ENCODE results near the gene LHFPL6.

The LHFPL6 gene

GRCh38 chr13:39335721-39336120 lies 267.3 kb downstream of the LHFPL6 start:
- DNase-seq, result no peak

- DNase-seq, result no peak
Measured at GRCh38 chr13:39330504-39330903, 272.5 kb downstream of the LHFPL6 start.

GRCh38 chr13:39329182-39329639 lies 273.8 kb downstream of the LHFPL6 start:
- DNase-seq, result no peak

GRCh38 chr13:39327172-39327479 lies 275.9 kb downstream of the LHFPL6 start:
- DNase-seq, result no peak

- no peak for DNase-seq
Measured at GRCh38 chr13:39326469-39327171, 276.4 kb downstream of the LHFPL6 start.

GRCh38 chr13:39324806-39325311 lies 278.1 kb downstream of the LHFPL6 start:
- no peak for DNase-seq

- no peak for DNase-seq
Measured at GRCh38 chr13:39322836-39323585, 280.0 kb downstream of the LHFPL6 start.

- no peak for DNase-seq
Measured at GRCh38 chr13:39321574-39321973, 281.4 kb downstream of the LHFPL6 start.

GRCh38 chr13:39318161-39318560 lies 284.8 kb downstream of the LHFPL6 start:
- no peak for DNase-seq

GRCh38 chr13:39317291-39317690 lies 285.7 kb downstream of the LHFPL6 start:
- DNase-seq, result no peak

- DNase-seq, result no peak
Measured at GRCh38 chr13:39315796-39316195, 287.2 kb downstream of the LHFPL6 start.

GRCh38 chr13:39313721-39314120 lies 289.3 kb downstream of the LHFPL6 start:
- DNase-seq, result no peak

- DNase-seq, result no peak
Measured at GRCh38 chr13:39312596-39312995, 290.4 kb downstream of the LHFPL6 start.

- DNase-seq, result no peak
Measured at GRCh38 chr13:39311619-39312018, 291.4 kb downstream of the LHFPL6 start.

GRCh38 chr13:39310961-39311360 lies 292.0 kb downstream of the LHFPL6 start:
- no peak for DNase-seq

- peak; percentile 44 for DNase-seq
Measured at GRCh38 chr13:39306639-39307589, 296.1 kb downstream of the LHFPL6 start.

- no peak for DNase-seq
Measured at GRCh38 chr13:39302820-39303219, 300.2 kb downstream of the LHFPL6 start.

GRCh38 chr13:39298951-39299350 lies 304.0 kb downstream of the LHFPL6 start:
- no peak for DNase-seq

- DNase-seq, result no peak
Measured at GRCh38 chr13:39297664-39298171, 305.3 kb downstream of the LHFPL6 start.

- no peak for DNase-seq
Measured at GRCh38 chr13:39297023-39297422, 306.0 kb downstream of the LHFPL6 start.

- DNase-seq, result no peak
Measured at GRCh38 chr13:39296193-39296592, 306.8 kb downstream of the LHFPL6 start.

Measured in stimulated activated CD4-positive, alpha-beta T cell treated with anti-CD3 and anti-CD28 coated beads, Interleukin-1b, Interleukin-23, amount 100 ng/mL, for 48 hours (primary cell).